Measurements from ENCODE around the gene CTCF. TPM values are rescaled to one million over a fixed set of nuclear protein-coding genes. Genes with fewer than 3 reads are reported as not detected.

CTCF gene
- total and polyA plus RNA-seq, 10 donors, result 24.4 to 67.7 (median 48.6) TPM

GRCh38 chr16:67560827-67561342, 1.4 kb upstream of the CTCF start:
- peaks cover 32 to 75% (median 51%) of the 10 kb centered on the region in 6 donors for H3K4me1 ChIP-seq
- peaks cover 0 to 4% (median 0%) of the 10 kb centered on the region in 6 donors for H3K36me3 ChIP-seq
- peak overlapping the region in 4 of 8 donors; percentile 45 to 95 (median 88) for H3K4me3 ChIP-seq
- peak; percentile 48 for DNase-seq
- TF ChIP-seq POLR2AphosphoS5 (IDR thresholded peaks at IDR 0.05) (no peak), CTCF (IDR thresholded peaks at IDR 0.05 in 8 of 11, conservative IDR thresholded peaks at IDR 0.05 in 3 of 11) (no peak), POLR2A (IDR thresholded peaks at IDR 0.05) (no peak)
- H3K9me3 ChIP-seq, result no peaks in the 10 kb centered on the region
- 69 to 80% (median 74%) methylated on average over 8 of the region's 8 CpGs for WGBS, 5 donors
- H3K27ac ChIP-seq, result peak overlapping the region; percentile 86 to 100 (median 100)
- no peaks in the 10 kb centered on the region for H3K27me3 ChIP-seq (replicated peaks in 1 of 7)
- intact Hi-C loops (cut with DNase I; ENCODE audit: low total_unique reads), result no loop called here

GRCh38 chr16:67561501-67561823, 864 bp upstream of the CTCF start:
- TF ChIP-seq POLR2AphosphoS5 (IDR thresholded peaks at IDR 0.05) (no peak), CTCF (IDR thresholded peaks at IDR 0.05 in 8 of 11, conservative IDR thresholded peaks at IDR 0.05 in 3 of 11) (no peak), POLR2A (IDR thresholded peaks at IDR 0.05) (no peak)
- intact Hi-C loops (cut with DNase I; ENCODE audit: low total_unique reads), result no loop called here

GRCh38 chr16:67561824-67562525, 351 bp upstream of the CTCF start:
- Histone ChIP-seq H3K27ac (peak overlapping the region; percentile 94 to 100 (median 100)), H3K36me3 (peaks cover 0 to 4% (median 0%) of the 10 kb centered on the region in 6 donors), H3K27me3 (replicated peaks in 1 of 7) (no peaks in the 10 kb centered on the region), H3K4me1 (peaks cover 33 to 75% (median 51%) of the 10 kb centered on the region in 6 donors), H3K9me3 (no peaks in the 10 kb centered on the region), H3K4me3 (peak overlapping the region; percentile 42 to 95 (median 86))
- TF ChIP-seq POLR2A (IDR thresholded peaks at IDR 0.05) (peak in 2 of 3 donors; percentile 44 to 88), CTCF (IDR thresholded peaks at IDR 0.05 in 8 of 11, conservative IDR thresholded peaks at IDR 0.05 in 3 of 11) (peak in 1 of 11 experiments; percentile 53), POLR2AphosphoS5 (IDR thresholded peaks at IDR 0.05) (peak; percentile 86 to 92 (median 89))
- 0 to 1% (median 1%) methylated on average over 17 to 76 of the region's 76 CpGs for whole genome bisulfite sequencing, 5 donors
- DNase-seq, result peak; percentile 100
- intact Hi-C loops (cut with DNase I; ENCODE audit: low total_unique reads), result no loop called here

More at GRCh38 chr16:67561501-67561823, 864 bp upstream of the CTCF start:
- Histone ChIP-seq H3K27me3 (replicated peaks in 1 of 7) (no peaks in the 10 kb centered on the region), H3K4me3 (peak overlapping the region; percentile 21 to 95 (median 86)), H3K4me1 (peaks cover 30 to 75% (median 50%) of the 10 kb centered on the region in 6 donors), H3K27ac (peak overlapping the region; percentile 86 to 100 (median 100)), H3K9me3 (no peaks in the 10 kb centered on the region), H3K36me3 (peaks cover 0 to 4% (median 0%) of the 10 kb centered on the region in 6 donors)
- DNase-seq, result no peak
- 3 to 5% (median 3%) methylated on average over 8 of the region's 8 CpGs for WGBS, 5 donors

Data from spleen (tissue), 11 donors.